Measurements from ENCODE around the gene MAST2. TPM values are rescaled to one million over a fixed set of nuclear protein-coding genes. Genes with fewer than 3 reads are reported as not detected.
A peak's percentile ranks its signal among the peaks of the same experiment; 100 is the strongest.

The MAST2 gene
- total RNA-seq, 5 donors from 2014 or later (not counting 1 experiment from before 2014, with no cell fraction given), result 7.4 to 9.7 (median 7.6) TPM

DNA sequence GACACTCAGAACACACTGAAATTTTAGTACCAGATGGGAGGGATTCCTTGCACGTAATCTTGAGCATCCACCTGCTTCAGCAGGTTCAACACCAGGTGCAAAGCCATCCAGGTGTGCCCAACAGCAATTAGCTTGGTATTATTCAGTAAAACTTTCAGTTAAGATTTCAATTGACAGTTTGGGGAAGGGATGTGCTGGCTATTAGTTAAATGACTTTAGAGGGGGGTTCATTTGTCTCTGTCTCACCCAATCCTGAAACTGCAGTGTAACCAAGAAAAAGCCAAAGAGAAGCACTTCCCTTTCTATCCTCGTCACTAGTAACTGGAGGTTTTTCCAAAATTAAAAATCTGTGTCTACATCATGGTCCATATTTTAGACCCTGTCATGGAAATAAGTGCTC is 238.1 kb downstream of the MAST2 start:
- peaks cover 0 to 4% of the 10 kb centered on the region in 2 donors for H3K27me3 Mint-ChIP-seq
- Histone ChIP-seq H3K4me3 (ENCODE audit: control insufficient read depth in 1 of 2, extremely low read depth in 1 of 2, low read length in 1 of 2) (no peak overlapping the region), H3K4me1 (ENCODE audit: control insufficient read depth in 1 of 2, extremely low read depth in 1 of 2, insufficient read depth in 2 of 2, low read length in 2 of 2) (peaks cover 0 to 7% of the 10 kb centered on the region in 2 experiments), H3K36me3 (ENCODE audit: control insufficient read depth in 2 of 2, extremely low read depth in 1 of 2, insufficient read depth in 1 of 2, low read length in 1 of 2) (no peaks in the 10 kb centered on the region), H3K27ac (ENCODE audit: low read length) (no peak overlapping the region), H3K9me3 (no peaks in the 10 kb centered on the region), H3K27me3 (replicated peaks in 1 of 2; ENCODE audit: control insufficient read depth in 2 of 2, extremely low read depth in 1 of 2, insufficient read depth in 2 of 2, low read length in 1 of 2) (no peaks in the 10 kb centered on the region)
- ChIA-PET CTCF (interaction anchor here in 1 of 2 donors (1.1 kb wide), 1 partner anchor 138 kb away, joined by 3 read pairs; no protein-coding TSS in a partner anchor), POLR2A (no interaction called here)
- peaks cover 4 to 8% (median 7%) of the 10 kb centered on the region in 3 donors for H3K4me1 Mint-ChIP-seq
- no peak overlapping the region for H3K27ac Mint-ChIP-seq
- 80% methylated on average over 1 of the region's 2 CpGs for WGBS (ENCODE audit: insufficient coverage)
- H3K9me3 Mint-ChIP-seq, result no peaks in the 10 kb centered on the region
- no peaks in the 10 kb centered on the region for H3K36me3 Mint-ChIP-seq
- no peak overlapping the region for H3K4me3 Mint-ChIP-seq
- DNase-seq (no peak), ATAC-seq (replicated peaks in 1 of 4) (no peak)

DNA sequence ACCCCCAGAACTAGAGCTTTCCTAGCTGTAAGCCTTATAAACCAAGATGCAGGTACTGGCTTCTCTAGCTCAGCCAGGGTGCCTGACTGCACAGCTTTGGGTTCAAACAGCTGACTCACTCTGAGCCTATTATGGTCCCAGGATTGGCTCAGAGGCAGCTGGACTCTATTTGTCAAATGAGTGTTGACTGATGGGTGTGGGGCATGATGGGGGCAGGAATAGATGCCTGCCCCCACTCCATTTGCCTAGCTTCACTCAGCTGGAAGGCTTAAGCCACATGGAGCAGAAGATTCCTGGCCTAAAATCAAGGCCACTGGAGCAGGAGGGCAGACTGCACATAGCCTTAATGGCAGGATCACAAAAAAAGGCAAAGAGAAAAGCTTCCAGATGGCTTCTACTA is 238.6 kb downstream of the MAST2 start:
- Mint-ChIP-seq H3K9me3 (no peaks in the 10 kb centered on the region), H3K27ac (no peak overlapping the region), H3K36me3 (no peaks in the 10 kb centered on the region), H3K4me1 (peaks cover 4 to 8% (median 7%) of the 10 kb centered on the region in 3 donors), H3K4me3 (no peak overlapping the region), H3K27me3 (peaks cover 0 to 4% of the 10 kb centered on the region in 2 donors)
- ATAC-seq (replicated peaks in 1 of 4), result no peak
- Histone ChIP-seq H3K9me3 (no peaks in the 10 kb centered on the region), H3K4me3 (ENCODE audit: control insufficient read depth in 1 of 2, extremely low read depth in 1 of 2, low read length in 1 of 2) (no peak overlapping the region), H3K27me3 (replicated peaks in 1 of 2; ENCODE audit: control insufficient read depth in 2 of 2, extremely low read depth in 1 of 2, insufficient read depth in 2 of 2, low read length in 1 of 2) (no peaks in the 10 kb centered on the region), H3K27ac (ENCODE audit: low read length) (no peak overlapping the region), H3K36me3 (ENCODE audit: control insufficient read depth in 2 of 2, extremely low read depth in 1 of 2, insufficient read depth in 1 of 2, low read length in 1 of 2) (no peaks in the 10 kb centered on the region), H3K4me1 (ENCODE audit: control insufficient read depth in 1 of 2, extremely low read depth in 1 of 2, insufficient read depth in 2 of 2, low read length in 2 of 2) (peaks cover 0 to 4% of the 10 kb centered on the region in 2 experiments)
- ChIA-PET CTCF (interaction anchor here in 1 of 2 donors (1.1 kb wide), 1 partner anchor 138 kb away, joined by 3 read pairs; no protein-coding TSS in a partner anchor), POLR2A (no interaction called here)
- no peak for DNase-seq

DNA sequence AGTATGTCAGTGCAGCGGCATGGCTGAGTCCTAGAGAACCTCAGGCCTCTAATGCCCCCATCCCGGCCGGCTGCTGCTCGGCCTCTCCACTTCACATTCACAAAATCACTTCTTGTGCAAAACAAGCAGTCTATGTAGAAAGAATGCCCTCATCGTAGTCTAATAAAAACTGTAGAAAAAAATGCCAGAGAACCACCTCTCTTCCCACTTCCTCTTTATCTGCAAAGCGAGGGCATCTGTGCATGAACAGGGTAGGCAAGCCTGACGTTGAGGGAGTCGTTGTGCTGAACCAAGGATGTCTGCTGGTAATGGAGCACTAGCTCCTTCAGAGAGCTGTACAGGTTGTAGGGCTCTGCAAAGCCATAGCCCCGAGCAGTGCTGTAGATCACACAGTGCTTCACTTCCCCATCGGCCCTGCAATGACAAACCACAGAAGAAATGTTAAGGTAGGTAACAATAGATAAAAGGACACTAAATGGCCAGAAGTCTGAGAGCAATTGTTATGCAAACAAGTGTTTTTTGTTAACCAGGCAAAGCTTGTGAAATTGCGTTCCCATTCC is 240.1 kb downstream of the MAST2 start:
- peaks cover 3 to 4% of the 10 kb centered on the region in 2 donors for H3K27me3 Mint-ChIP-seq
- no peaks in the 10 kb centered on the region for H3K36me3 Mint-ChIP-seq
- Histone ChIP-seq H3K36me3 (ENCODE audit: control insufficient read depth in 2 of 2, extremely low read depth in 1 of 2, insufficient read depth in 1 of 2, low read length in 1 of 2) (peaks cover 0 to 6% of the 10 kb centered on the region in 2 donors), H3K9me3 (no peaks in the 10 kb centered on the region), H3K27ac (ENCODE audit: low read length) (no peak overlapping the region), H3K4me3 (ENCODE audit: control insufficient read depth in 1 of 2, extremely low read depth in 1 of 2, low read length in 1 of 2) (no peak overlapping the region), H3K27me3 (replicated peaks in 1 of 2; ENCODE audit: control insufficient read depth in 2 of 2, extremely low read depth in 1 of 2, insufficient read depth in 2 of 2, low read length in 1 of 2) (no peaks in the 10 kb centered on the region), H3K4me1 (ENCODE audit: control insufficient read depth in 1 of 2, extremely low read depth in 1 of 2, insufficient read depth in 2 of 2, low read length in 2 of 2) (no peaks in the 10 kb centered on the region)
- POLR2A ChIA-PET, result no interaction called here
- no peak overlapping the region for H3K4me3 Mint-ChIP-seq
- DNase-seq (peak in 1 of 35 experiments; percentile 28), ATAC-seq (replicated peaks in 1 of 4) (peak in 1 of 4 experiments; percentile 42)
- H3K9me3 Mint-ChIP-seq, result no peaks in the 10 kb centered on the region
- CTCF ChIA-PET, result no interaction called here
- H3K27ac Mint-ChIP-seq, result no peak overlapping the region
- WGBS (ENCODE audit: insufficient coverage), result 57% methylated on average over 3 of the region's 11 CpGs
- H3K4me1 Mint-ChIP-seq, result peaks cover 4 to 8% (median 7%) of the 10 kb centered on the region in 3 donors

- H3K4me3 ChIP-seq (ENCODE audit: control insufficient read depth in 1 of 2, extremely low read depth in 1 of 2, low read length in 1 of 2), result no peak overlapping the region
- no peaks in the 10 kb centered on the region for H3K9me3 Mint-ChIP-seq
- peaks cover 4 to 5% of the 10 kb centered on the region in 2 donors for H3K27me3 Mint-ChIP-seq
- DNase-seq (no peak), ATAC-seq (replicated peaks in 1 of 4) (no peak)
- H3K27ac Mint-ChIP-seq, result no peak overlapping the region
- H3K27me3 ChIP-seq (replicated peaks in 1 of 2; ENCODE audit: control insufficient read depth in 2 of 2, extremely low read depth in 1 of 2, insufficient read depth in 2 of 2, low read length in 1 of 2), result no peaks in the 10 kb centered on the region
- no peak overlapping the region for H3K27ac ChIP-seq (ENCODE audit: low read length)
- H3K36me3 ChIP-seq (ENCODE audit: control insufficient read depth in 2 of 2, extremely low read depth in 1 of 2, insufficient read depth in 1 of 2, low read length in 1 of 2), result peaks cover 0 to 6% of the 10 kb centered on the region in 2 donors
- no peak overlapping the region for H3K4me3 Mint-ChIP-seq
- CTCF ChIA-PET, result no interaction called here
- no peaks in the 10 kb centered on the region for H3K9me3 ChIP-seq
- peaks cover under 1% of the 10 kb centered on the region for H3K36me3 Mint-ChIP-seq
- 88% methylated on average over 3 of the region's 5 CpGs for WGBS (ENCODE audit: insufficient coverage)
- H3K4me1 Mint-ChIP-seq, result peaks cover 4 to 8% (median 7%) of the 10 kb centered on the region in 3 donors
- H3K4me1 ChIP-seq (ENCODE audit: control insufficient read depth in 1 of 2, extremely low read depth in 1 of 2, insufficient read depth in 2 of 2, low read length in 2 of 2), result no peaks in the 10 kb centered on the region
- POLR2A ChIA-PET, result no interaction called here
These were observed 240.7 kb downstream of the MAST2 start for GRCh38 chr1:46044116-46044515.

DNA sequence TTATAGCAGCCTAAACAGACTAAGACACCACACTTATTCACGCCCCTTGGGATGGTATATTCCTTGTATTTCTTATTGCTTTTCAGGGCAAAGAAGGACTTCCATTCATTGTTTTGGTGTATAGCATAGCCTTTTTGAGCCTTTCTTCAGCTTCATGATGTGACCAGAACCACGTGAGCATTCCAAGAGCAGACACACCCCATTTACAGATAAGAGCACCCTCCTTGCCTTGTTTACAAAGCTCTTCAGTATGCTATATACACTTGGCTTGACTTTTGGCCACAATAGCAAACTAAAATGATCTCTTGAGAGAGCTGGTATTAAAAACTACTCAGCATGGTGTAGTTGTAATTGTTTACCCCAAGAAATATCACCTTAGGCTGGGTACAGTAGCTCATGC is 250.3 kb downstream of the MAST2 start:
- no peaks in the 10 kb centered on the region for H3K36me3 ChIP-seq (ENCODE audit: control insufficient read depth in 2 of 2, extremely low read depth in 1 of 2, insufficient read depth in 1 of 2, low read length in 1 of 2)
- Mint-ChIP-seq H3K36me3 (peaks cover 9% of the 10 kb centered on the region), H3K4me3 (no peak overlapping the region), H3K9me3 (peaks cover 0 to 2% (median 0%) of the 10 kb centered on the region in 3 donors), H3K27me3 (no peaks in the 10 kb centered on the region), H3K27ac (no peak overlapping the region), H3K4me1 (no peaks in the 10 kb centered on the region)
- H3K4me3 ChIP-seq (ENCODE audit: control insufficient read depth in 1 of 2, extremely low read depth in 1 of 2, low read length in 1 of 2), result no peak overlapping the region
- WGBS (ENCODE audit: insufficient coverage), result 50% methylated on average over 1 of the region's 2 CpGs
- H3K4me1 ChIP-seq (ENCODE audit: control insufficient read depth in 1 of 2, extremely low read depth in 1 of 2, insufficient read depth in 2 of 2, low read length in 2 of 2), result no peaks in the 10 kb centered on the region
- no peaks in the 10 kb centered on the region for H3K27me3 ChIP-seq (replicated peaks in 1 of 2; ENCODE audit: control insufficient read depth in 2 of 2, extremely low read depth in 1 of 2, insufficient read depth in 2 of 2, low read length in 1 of 2)
- H3K9me3 ChIP-seq, result no peaks in the 10 kb centered on the region
- DNase-seq, result no peak
- ChIA-PET CTCF (interaction anchor here in 1 of 2 donors (0.6 kb wide), 1 partner anchor 116 kb away, joined by 4 read pairs; no protein-coding TSS in a partner anchor), POLR2A (no interaction called here)
- no peak for ATAC-seq (replicated peaks in 1 of 4)
- no peak overlapping the region for H3K27ac ChIP-seq (ENCODE audit: low read length)

GRCh38 chr1:46056325-46056724 is 252.9 kb downstream of the MAST2 start:
- Histone ChIP-seq H3K36me3 (ENCODE audit: control insufficient read depth in 2 of 2, extremely low read depth in 1 of 2, insufficient read depth in 1 of 2, low read length in 1 of 2) (peaks cover 0 to under 1% of the 10 kb centered on the region in 2 donors), H3K27me3 (replicated peaks in 1 of 2; ENCODE audit: control insufficient read depth in 2 of 2, extremely low read depth in 1 of 2, insufficient read depth in 2 of 2, low read length in 1 of 2) (no peaks in the 10 kb centered on the region), H3K9me3 (no peaks in the 10 kb centered on the region), H3K27ac (ENCODE audit: low read length) (no peak overlapping the region), H3K4me3 (ENCODE audit: control insufficient read depth in 1 of 2, extremely low read depth in 1 of 2, low read length in 1 of 2) (no peak overlapping the region), H3K4me1 (ENCODE audit: control insufficient read depth in 1 of 2, extremely low read depth in 1 of 2, insufficient read depth in 2 of 2, low read length in 2 of 2) (no peaks in the 10 kb centered on the region)
- Mint-ChIP-seq H3K4me1 (no peaks in the 10 kb centered on the region), H3K4me3 (no peak overlapping the region), H3K27me3 (no peaks in the 10 kb centered on the region), H3K9me3 (peaks cover 0 to 2% (median 0%) of the 10 kb centered on the region in 3 donors), H3K27ac (no peak overlapping the region), H3K36me3 (peaks cover 4% of the 10 kb centered on the region)
- ChIA-PET POLR2A (no interaction called here), CTCF (no interaction called here)
- DNase-seq (no peak), ATAC-seq (replicated peaks in 1 of 4) (no peak)
- 100% methylated on average over 3 of the region's 5 CpGs for WGBS (ENCODE audit: insufficient coverage)

Measured in T-cell (primary cell).